T-cell (primary cell): ENCODE measurements around the gene SVOP. TPM values are rescaled to one million over a fixed set of nuclear protein-coding genes. Genes with fewer than 3 reads are reported as not detected.

Experiments used
- total RNA-seq, 35 experiments: library from RNA in 6 of 35; stranded (reverse) in 6 of 35; fragments of 120-200 nt in 1 of 35; gene quantifications; one replicate each; pipeline versions ENCODE4 v1.2.1 to v1.2.4 and lab custom pipeline; 2013 to 2026

SVOP gene
- total RNA-seq, 5 donors from 2014 or later (not counting 1 experiment from before 2014, with no cell fraction given) = not detected

Other genes starting within 250 kb of the SVOP start
- 10 to 100 TPM; 21.8 to 40.1 (median 35.0) TPM for gene SSH1, start 163.5 kb downstream of the SVOP start, total RNA-seq
- gene DAO, start 141.0 kb downstream of the SVOP start, total RNA-seq = not detected
- gene USP30, start 31.5 kb upstream of the SVOP start, total RNA-seq = 10 to 100 TPM in 4 of 5 donors, 1 to 10 TPM in 1; 9.8 to 20.9 (median 13.9) TPM
- gene ALKBH2, start 72.4 kb upstream of the SVOP start, total RNA-seq = 10 to 100 TPM in 4 of 5 donors, 1 to 10 TPM in 1; 7.9 to 24.6 (median 19.3) TPM
- 10 to 100 TPM in 3 of 5 donors, 1 to 10 TPM in 2; 8.7 to 19.7 (median 16.8) TPM for gene UNG, start 76.5 kb upstream of the SVOP start, total RNA-seq
- 10 to 100 TPM; 24.8 to 34.1 (median 32.1) TPM for gene ACACB, start 95.5 kb upstream of the SVOP start, total RNA-seq